K562 (cell line): ENCODE data around the gene FBXL13. TPM values are rescaled to one million over a fixed set of nuclear protein-coding genes. Genes with fewer than 3 reads are reported as not detected.

ENCODE experiments used
- ATAC-seq: fragments of 200-7000 bp; cut with Tn5 transposase; 3 replicates; pipeline ENCODE4 v1.9.1; 2020; ENCODE audit warnings: moderate library complexity
- BruUV-seq: library from RNA; stranded (reverse); fragments of 400-500 nt; replicated peaks from 2 replicates; lab custom pipeline; 2021; lab: Mats Ljungman, UMichigan
- CTCF ChIA-PET: fragments of 300-600 bp; formaldehyde crosslinking; extraction: SDS; loops from one replicate; lab custom pipeline; 2021; ENCODE audit warnings: low intra/inter-chr PET ratio; lab: Yijun Ruan, JAX
- POLR2A ChIA-PET: fragments of 300-600, 350-650 bp; sonication (Branson Sonifier 250); formaldehyde crosslinking; extraction: SDS; loops from one replicate; lab custom pipeline; 2021; ENCODE audit warnings: antibody characterized with exemption, inconsistent platforms; lab: Yijun Ruan, JAX
- DNase-seq, 4 experiments: peaks; one replicate each; pipeline versions ENCODE4 v3.0.0 to v3.0.0-alpha.2; 2011 to 2018; ENCODE audit warnings: low spot score in 3 of 4, mixed read lengths in 3 of 4; ENCODE audit errors: extremely low read depth in 1 of 4
- FAIRE-seq: peaks from 2 replicates; lab custom pipeline; 2011; peaks lifted over from hg19 to GRCh38; lab: Jason Lieb, UNC
- H2AFZ ChIP-seq: 2 replicates; pipeline ENCODE4 v1.6.0; 2011; ENCODE audit warnings: low read depth, low read length, control low read depth, inconsistent platforms
- H3K27ac ChIP-seq: fragments of 200-600 bp; 3 replicates; pipeline ENCODE4 v1.8.0; 2011; ENCODE audit warnings: low read depth, mild to moderate bottlenecking, control low read depth, inconsistent platforms, low read length, moderate library complexity, mixed read lengths; ENCODE audit errors: extremely low read depth
- H3K27me3 ChIP-seq, 2 experiments: fragments of 300-600 bp in 1 of 2; 2 replicates in 1 of 2; 3 replicates in 1 of 2; pipeline versions ENCODE4 v1.6.0 to v1.8.0; 2011; ENCODE audit warnings: inconsistent platforms in 2 of 2, low read length in 2 of 2, mild to moderate bottlenecking in 1 of 2, mixed read lengths in 1 of 2, moderate library complexity in 1 of 2; ENCODE audit not compliant: control insufficient read depth in 2 of 2, insufficient read depth in 2 of 2
- H3K36me3 ChIP-seq: fragments of 300-600 bp; 3 replicates; pipeline ENCODE4 v1.8.0; 2011; ENCODE audit warnings: mild to moderate bottlenecking, low read length, inconsistent platforms; ENCODE audit not compliant: control insufficient read depth, insufficient read depth
- H3K4me1 ChIP-seq, 2 experiments: fragments of 200-600 bp in 1 of 2; replicated peaks in 1 of 2; 2 replicates in 1 of 2; 3 replicates in 1 of 2; pipeline versions ENCODE4 v1.5.1 to v1.8.0; 2011; ENCODE audit warnings: inconsistent platforms in 2 of 2, low read length in 2 of 2, mild to moderate bottlenecking in 1 of 2, mixed read lengths in 1 of 2, moderate library complexity in 1 of 2; ENCODE audit not compliant: control insufficient read depth in 2 of 2, insufficient read depth in 2 of 2
- H3K4me2 ChIP-seq: 2 replicates; pipeline ENCODE4 v1.6.1; 2011; ENCODE audit warnings: low read length, control low read depth, inconsistent platforms, mixed read lengths; ENCODE audit not compliant: insufficient read depth
- H3K4me3 ChIP-seq: fragments of 200-600 bp; sonication (generic), shearing (Covaris generic); 2 replicates; pipeline ENCODE4 v1.5.1; 2016; ENCODE audit warnings: control low read depth, inconsistent platforms
- H3K79me2 ChIP-seq: fragments of 200-600 bp; 3 replicates; pipeline ENCODE4 v1.8.0; 2011; ENCODE audit warnings: low read length, inconsistent platforms; ENCODE audit not compliant: control insufficient read depth, insufficient read depth
- H3K9ac ChIP-seq, 2 experiments: 2 replicates each; pipeline versions ENCODE4 v1.6.0 to v1.6.1; 2011; ENCODE audit warnings: low read depth in 2 of 2, low read length in 2 of 2, control low read depth in 1 of 2, inconsistent platforms in 1 of 2, mild to moderate bottlenecking in 1 of 2, mixed read lengths in 1 of 2; ENCODE audit not compliant: insufficient read depth in 1 of 2
- H3K9me1 ChIP-seq: one replicate; pipeline ENCODE4 v1.6.0; 2011; ENCODE audit warnings: inconsistent platforms, mild to moderate bottlenecking, low read length, moderate library complexity; ENCODE audit not compliant: control insufficient read depth, insufficient read depth
- H3K9me3 ChIP-seq: replicated peaks from 2 replicates; pipeline ENCODE4 v1.5.1; 2011; ENCODE audit warnings: low read depth, low read length, inconsistent platforms; ENCODE audit not compliant: control insufficient read depth, insufficient read depth
- H4K20me1 ChIP-seq: replicated peaks from 2 replicates; pipeline ENCODE4 v1.6.1; 2011; ENCODE audit warnings: low read length, inconsistent platforms, mixed read lengths; ENCODE audit not compliant: control insufficient read depth, insufficient read depth
- DIDO1 ChIP-seq: fragments of 450-650 bp; IDR thresholded peaks from 2 replicates; pipeline ENCODE4 v1.6.1; 2016; ENCODE audit warnings: low read depth, missing biosample characterization, missing genetic modification characterization
- FOXA3 ChIP-seq, 2 experiments: fragments of 450-650 bp in 1 of 2; sonication (generic) in 1 of 2; formaldehyde crosslinking; IDR thresholded peaks in 1 of 2; conservative IDR thresholded peaks in 1 of 2; 2 replicates each; pipeline versions ENCODE4 v1.4.0 to v1.8.0; 2020 to 2022; ENCODE audit warnings: mild to moderate bottlenecking in 2 of 2, missing genetic modification reagents in 1 of 2
- GTF2E2 ChIP-seq: fragments of 200-800 bp; sonication (Bioruptor generic); IDR thresholded peaks from 2 replicates; pipeline ENCODE4 v1.6.1; 2016; ENCODE audit warnings: missing genetic modification characterization, missing compliant biosample characterization
- HDAC1 ChIP-seq, 2 experiments: fragments of 450-650 bp; IDR thresholded peaks; 2 replicates each; pipeline ENCODE4 v1.6.1; 2016 to 2017; ENCODE audit warnings: inconsistent platforms in 1 of 2, mild to moderate bottlenecking in 1 of 2, moderate library complexity in 1 of 2
- KLF1 ChIP-seq: fragments of 450-650 bp; IDR thresholded peaks from 2 replicates; pipeline ENCODE4 v1.6.1; 2016; ENCODE audit warnings: missing genetic modification characterization, missing compliant biosample characterization
- NCOA2 ChIP-seq, 2 experiments: fragments of 450-650 bp; IDR thresholded peaks; 2 replicates each; pipeline ENCODE4 v1.6.1; 2018; ENCODE audit warnings: mild to moderate bottlenecking in 2 of 2, moderate library complexity in 1 of 2; ENCODE audit not compliant: partially characterized antibody in 2 of 2
- SAP30 ChIP-seq: fragments of 200-600 bp; sonication (generic); IDR thresholded peaks from 2 replicates; pipeline ENCODE4 v1.6.1; 2012; ENCODE audit warnings: borderline replicate concordance, low read depth, mild to moderate bottlenecking, moderate library complexity, low read length, control low read depth, inconsistent platforms; ENCODE audit not compliant: insufficient read depth, poor library complexity, severe bottlenecking
- SNIP1 ChIP-seq: fragments of 450-650 bp; IDR thresholded peaks from 2 replicates; pipeline ENCODE4 v1.7.1; 2017; ENCODE audit warnings: low read depth, mild to moderate bottlenecking
- STAG1 ChIP-seq: sonication (generic); formaldehyde crosslinking; IDR thresholded peaks from 2 replicates; pipeline ENCODE4 v1.5.0; 2020; ENCODE audit warnings: missing genetic modification reagents, borderline replicate concordance
- TBL1XR1 ChIP-seq, 2 experiments: IDR thresholded peaks; 2 replicates each; pipeline ENCODE4 v1.6.1; 2012; ENCODE audit warnings: improper control_type of control experiment in 2 of 2, low read length in 2 of 2, mild to moderate bottlenecking in 1 of 2
- TBP ChIP-seq: optimal IDR thresholded peaks from 2 replicates; pipeline ENCODE3; 2011; ENCODE audit warnings: low read depth, low read length, improper control_type of control experiment
- in situ Hi-C: fragments of 300-500 bp; cut with MboI; formaldehyde crosslinking; loops from 4 replicates; pipeline ENCODE4 v1.15.0; 2018; ENCODE audit warnings: inconsistent platforms, mixed read lengths
- intact Hi-C: fragments of 100-400 bp; cut with micrococcal nuclease; formaldehyde crosslinking; loops from 2 replicates; pipeline ENCODE4 v1.14.2; 2022
- polyA plus RNA-seq, 8 experiments: library from polyadenylated mRNA; depleted of rRNA in 4 of 8; stranded (reverse) in 5 of 8; unstranded in 3 of 8; fragments of >200 nt; fragmentation: Nextera tagmentation in 2 of 8; fragmentation: Illumina TruSeq in 1 of 8; extraction: Ambion mirVana in 2 of 8; extraction: Trizol in 1 of 8; gene quantifications; 2 replicates each; pipeline versions ENCODE4 v1.2.1 to v1.2.3, GENCODE V29; 2011 to 2014; ENCODE audit warnings: inconsistent platforms in 1 of 8, missing spikeins in 1 of 8
- total RNA-seq, 7 experiments: library from RNA; depleted of rRNA in 6 of 7; stranded (reverse); fragments of >200 nt in 6 of 7; fragmentation: Illumina TruSeq in 2 of 7; extraction: Trizol in 2 of 7; gene quantifications; 2 replicates each; pipeline versions ENCODE4 v1.2.1 to v1.2.3, GENCODE V29; 2011 to 2021; ENCODE audit warnings: low replicate concordance in 1 of 7
- TF ChIP-seq, protein P1 (sequence below), 2 experiments: fragments of 450-650 bp; IDR thresholded peaks; 2 replicates each; pipeline ENCODE4 v1.6.1; 2016
- TF ChIP-seq, protein P2 (sequence below): sonication (generic); formaldehyde crosslinking; IDR thresholded peaks from 2 replicates; pipeline ENCODE4 v1.8.0; 2022; ENCODE audit warnings: missing genetic modification reagents, mild to moderate bottlenecking, moderate library complexity, borderline replicate concordance
- TF ChIP-seq, protein P3 (sequence below): fragments of 450-650 bp; formaldehyde crosslinking; IDR thresholded peaks from 2 replicates; pipeline ENCODE4 v1.4.0; 2022; ENCODE audit warnings: missing genetic modification characterization
- TF ChIP-seq, protein P4 (sequence below), 2 experiments: fragments of 200-800 bp in 1 of 2; sonication (Bioruptor generic) in 1 of 2; sonication (generic) in 1 of 2; formaldehyde crosslinking in 1 of 2; IDR thresholded peaks in 1 of 2; conservative IDR thresholded peaks in 1 of 2; 2 replicates each; pipeline versions ENCODE4 v1.5.0 to v1.6.1; 2016 to 2020; ENCODE audit warnings: missing compliant biosample characterization in 1 of 2, missing genetic modification characterization in 1 of 2, missing genetic modification reagents in 1 of 2
- TF ChIP-seq, protein P5 (sequence below), 2 experiments: IDR thresholded peaks; 2 replicates each; pipeline ENCODE4 v1.6.1; 2011; ENCODE audit warnings: borderline replicate concordance in 1 of 2, control low read depth in 1 of 2, low read depth in 1 of 2, low read length in 1 of 2, mild to moderate bottlenecking in 1 of 2, mixed read lengths in 1 of 2, moderate library complexity in 1 of 2; ENCODE audit not compliant: insufficient read depth in 1 of 2, insufficient read length in 1 of 2, poor library complexity in 1 of 2, severe bottlenecking in 1 of 2; ENCODE audit errors: extremely low read depth in 1 of 2

The FBXL13 gene
- total and polyA plus RNA-seq, 9 of the 15 experiments (the other 6 are each of a cell fraction or from before 2014, with no cell fraction given) = 16.3 to 55.0 (median 25.4) TPM

DNA sequence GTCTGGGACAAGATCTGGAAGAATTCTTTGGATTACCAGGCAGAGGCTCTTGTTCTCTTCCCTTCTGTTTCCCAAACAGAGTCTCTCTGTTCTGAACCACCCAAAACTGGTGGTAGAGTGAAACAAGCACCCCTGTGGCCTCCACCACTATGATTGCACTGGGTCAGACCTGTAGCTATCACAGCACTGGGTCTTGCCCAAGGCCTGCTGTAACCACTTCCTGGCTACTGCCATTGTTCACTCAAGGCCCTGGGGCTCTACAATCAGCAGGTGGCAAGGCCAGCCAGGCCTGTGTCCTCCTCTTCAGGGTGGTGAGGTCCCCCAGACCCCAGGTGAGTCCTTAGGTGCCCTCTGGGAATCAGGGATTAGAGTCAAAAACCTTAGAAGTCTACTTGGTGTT lies 165.9 kb downstream of the FBXL13 start:
- no peaks in the 10 kb centered on the region for H4K20me1 ChIP-seq
- peaks cover 67% of the 10 kb centered on the region for H3K36me3 ChIP-seq
- no TSS peak for BruUV-seq
- H3K4me1 ChIP-seq = no peaks in the 10 kb centered on the region
- H3K4me2 ChIP-seq = no peak overlapping the region
- in situ Hi-C loops = no loop called here
- H2AFZ ChIP-seq = no peak overlapping the region
- H3K9ac ChIP-seq = no peak overlapping the region
- no peak for ATAC-seq
- ChIA-PET POLR2A (no interaction called here), CTCF (no interaction called here)
- no peaks in the 10 kb centered on the region for H3K27me3 ChIP-seq
- H3K9me1 ChIP-seq = no peaks in the 10 kb centered on the region
- H3K4me3 ChIP-seq = no peak overlapping the region
- no peak for DNase-seq
- intact Hi-C loops = no loop called here
- FAIRE-seq = no peak
- peaks cover 17% of the 10 kb centered on the region for H3K9me3 ChIP-seq
- H3K27ac ChIP-seq = no peak overlapping the region
- H3K79me2 ChIP-seq = no peaks in the 10 kb centered on the region
- no peak for TF ChIP-seq HDAC1 (IDR thresholded peaks at IDR 0.05)
- no peak for TF ChIP-seq GTF2E2 (tag)
- no peak for TF ChIP-seq DIDO1 (tag)
- TF ChIP-seq SAP30 = no peak
- no peak for TF ChIP-seq NCOA2 (IDR thresholded peaks at IDR 0.05; ENCODE audit: partially characterized antibody in 2 of 2)
- TF ChIP-seq, protein P1, sequence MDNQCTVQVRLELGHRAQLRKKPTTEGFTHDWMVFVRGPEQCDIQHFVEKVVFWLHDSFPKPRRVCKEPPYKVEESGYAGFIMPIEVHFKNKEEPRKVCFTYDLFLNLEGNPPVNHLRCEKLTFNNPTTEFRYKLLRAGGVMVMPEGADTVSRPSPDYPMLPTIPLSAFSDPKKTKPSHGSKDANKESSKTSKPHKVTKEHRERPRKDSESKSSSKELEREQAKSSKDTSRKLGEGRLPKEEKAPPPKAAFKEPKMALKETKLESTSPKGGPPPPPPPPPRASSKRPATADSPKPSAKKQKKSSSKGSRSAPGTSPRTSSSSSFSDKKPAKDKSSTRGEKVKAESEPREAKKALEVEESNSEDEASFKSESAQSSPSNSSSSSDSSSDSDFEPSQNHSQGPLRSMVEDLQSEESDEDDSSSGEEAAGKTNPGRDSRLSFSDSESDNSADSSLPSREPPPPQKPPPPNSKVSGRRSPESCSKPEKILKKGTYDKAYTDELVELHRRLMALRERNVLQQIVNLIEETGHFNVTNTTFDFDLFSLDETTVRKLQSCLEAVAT (IDR thresholded peaks at IDR 0.05) = no peak
- TF ChIP-seq, protein P2, sequence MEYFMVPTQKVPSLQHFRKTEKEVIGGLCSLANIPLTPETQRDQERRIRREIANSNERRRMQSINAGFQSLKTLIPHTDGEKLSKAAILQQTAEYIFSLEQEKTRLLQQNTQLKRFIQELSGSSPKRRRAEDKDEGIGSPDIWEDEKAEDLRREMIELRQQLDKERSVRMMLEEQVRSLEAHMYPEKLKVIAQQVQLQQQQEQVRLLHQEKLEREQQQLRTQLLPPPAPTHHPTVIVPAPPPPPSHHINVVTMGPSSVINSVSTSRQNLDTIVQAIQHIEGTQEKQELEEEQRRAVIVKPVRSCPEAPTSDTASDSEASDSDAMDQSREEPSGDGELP (CRISPR knock-in tag) = no peak
- no peak for TF ChIP-seq SNIP1
- TF ChIP-seq, protein P3, sequence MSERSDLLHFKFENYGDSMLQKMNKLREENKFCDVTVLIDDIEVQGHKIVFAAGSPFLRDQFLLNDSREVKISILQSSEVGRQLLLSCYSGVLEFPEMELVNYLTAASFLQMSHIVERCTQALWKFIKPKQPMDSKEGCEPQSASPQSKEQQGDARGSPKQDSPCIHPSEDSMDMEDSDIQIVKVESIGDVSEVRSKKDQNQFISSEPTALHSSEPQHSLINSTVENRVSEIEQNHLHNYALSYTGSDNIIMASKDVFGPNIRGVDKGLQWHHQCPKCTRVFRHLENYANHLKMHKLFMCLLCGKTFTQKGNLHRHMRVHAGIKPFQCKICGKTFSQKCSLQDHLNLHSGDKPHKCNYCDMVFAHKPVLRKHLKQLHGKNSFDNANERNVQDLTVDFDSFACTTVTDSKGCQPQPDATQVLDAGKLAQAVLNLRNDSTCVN (CRISPR knock-in tag) = no peak
- TF ChIP-seq, protein P4, sequence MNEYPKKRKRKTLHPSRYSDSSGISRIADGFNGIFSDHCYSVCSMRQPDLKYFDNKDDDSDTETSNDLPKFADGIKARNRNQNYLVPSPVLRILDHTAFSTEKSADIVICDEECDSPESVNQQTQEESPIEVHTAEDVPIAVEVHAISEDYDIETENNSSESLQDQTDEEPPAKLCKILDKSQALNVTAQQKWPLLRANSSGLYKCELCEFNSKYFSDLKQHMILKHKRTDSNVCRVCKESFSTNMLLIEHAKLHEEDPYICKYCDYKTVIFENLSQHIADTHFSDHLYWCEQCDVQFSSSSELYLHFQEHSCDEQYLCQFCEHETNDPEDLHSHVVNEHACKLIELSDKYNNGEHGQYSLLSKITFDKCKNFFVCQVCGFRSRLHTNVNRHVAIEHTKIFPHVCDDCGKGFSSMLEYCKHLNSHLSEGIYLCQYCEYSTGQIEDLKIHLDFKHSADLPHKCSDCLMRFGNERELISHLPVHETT (CRISPR knock-in tag; conservative IDR thresholded peaks at IDR 0.05 in 1 of 2, IDR thresholded peaks at IDR 0.05 in 1 of 2) = no peak
- TF ChIP-seq KLF1 (tag) = no peak
- TF ChIP-seq, protein P5, sequence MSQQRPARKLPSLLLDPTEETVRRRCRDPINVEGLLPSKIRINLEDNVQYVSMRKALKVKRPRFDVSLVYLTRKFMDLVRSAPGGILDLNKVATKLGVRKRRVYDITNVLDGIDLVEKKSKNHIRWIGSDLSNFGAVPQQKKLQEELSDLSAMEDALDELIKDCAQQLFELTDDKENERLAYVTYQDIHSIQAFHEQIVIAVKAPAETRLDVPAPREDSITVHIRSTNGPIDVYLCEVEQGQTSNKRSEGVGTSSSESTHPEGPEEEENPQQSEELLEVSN (IDR thresholded peaks at IDR 0.05; ENCODE audit: borderline replicate concordance in 1 of 2, extremely low read depth in 1 of 2, insufficient read depth in 1 of 2, insufficient read length in 1 of 2, low read depth in 1 of 2, low read length in 1 of 2, poor library complexity in 1 of 2, severe bottlenecking in 1 of 2) = no peak
- TF ChIP-seq FOXA3 (CRISPR knock-in tag; conservative IDR thresholded peaks at IDR 0.05 in 1 of 2, IDR thresholded peaks at IDR 0.05 in 1 of 2) = no peak
- no peak for TF ChIP-seq TBP
- TF ChIP-seq TBL1XR1 (IDR thresholded peaks at IDR 0.05; ENCODE audit: low read length in 2 of 2) = no peak
- TF ChIP-seq STAG1 = no peak
